ENCODE data around the gene GJD4. TPM values are rescaled to one million over a fixed set of nuclear protein-coding genes. Genes with fewer than 3 reads are reported as not detected.
A peak's percentile ranks its signal among the peaks of the same experiment; 100 is the strongest.

The GJD4 gene
- total RNA-seq, 1 donor from 2014 or later = not detected

- ATAC-seq = no peak
- DNase-seq = no peak
- intact Hi-C loops (cut with DNase I) = no loop called here
- no peaks in the 10 kb centered on the region for H3K36me3 ChIP-seq
- H3K4me1 ChIP-seq = peaks cover 6% of the 10 kb centered on the region
- no peak overlapping the region for H3K27ac ChIP-seq
- no peak for TF ChIP-seq CTCF (IDR thresholded peaks at IDR 0.05)
- peak overlapping the region; percentile 52 for H3K4me3 ChIP-seq
- H3K9me3 ChIP-seq = no peaks in the 10 kb centered on the region
- peaks cover 32% of the 10 kb centered on the region for H3K27me3 ChIP-seq (ENCODE audit: low read depth)
Observed at GRCh38 chr10:35608328-35608672, 3.2 kb downstream of the GJD4 start.

DNA sequence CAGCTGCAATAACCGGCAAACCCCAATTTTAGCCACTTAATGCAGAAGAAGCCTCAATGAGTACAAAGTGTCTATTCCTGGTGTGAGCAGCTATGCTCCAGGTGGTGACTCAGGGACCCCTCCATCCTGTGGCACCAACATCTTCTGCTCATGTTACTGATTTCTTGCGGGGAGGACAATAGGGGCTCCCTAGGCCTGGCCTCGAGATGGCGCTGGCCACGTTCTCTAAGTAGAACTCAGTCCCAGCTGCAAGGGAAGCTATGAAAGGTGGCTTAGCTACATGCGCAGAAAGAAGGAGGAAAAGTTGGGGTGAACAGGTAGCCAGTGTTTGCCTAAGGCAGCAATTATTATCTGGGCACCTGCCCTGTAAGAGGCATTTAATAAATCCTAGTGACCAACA is 6.6 kb downstream of the GJD4 start:
- TF ChIP-seq CTCF (IDR thresholded peaks at IDR 0.05) = no peak
- no peak overlapping the region for H3K4me3 ChIP-seq
- intact Hi-C loops (cut with DNase I) = no loop called here
- H3K9me3 ChIP-seq = no peaks in the 10 kb centered on the region
- no peaks in the 10 kb centered on the region for H3K36me3 ChIP-seq
- H3K27ac ChIP-seq = no peak overlapping the region
- DNase-seq (no peak), ATAC-seq (no peak)
- peaks cover 6% of the 10 kb centered on the region for H3K4me1 ChIP-seq
- H3K27me3 ChIP-seq (ENCODE audit: low read depth) = peaks cover 32% of the 10 kb centered on the region

DNA sequence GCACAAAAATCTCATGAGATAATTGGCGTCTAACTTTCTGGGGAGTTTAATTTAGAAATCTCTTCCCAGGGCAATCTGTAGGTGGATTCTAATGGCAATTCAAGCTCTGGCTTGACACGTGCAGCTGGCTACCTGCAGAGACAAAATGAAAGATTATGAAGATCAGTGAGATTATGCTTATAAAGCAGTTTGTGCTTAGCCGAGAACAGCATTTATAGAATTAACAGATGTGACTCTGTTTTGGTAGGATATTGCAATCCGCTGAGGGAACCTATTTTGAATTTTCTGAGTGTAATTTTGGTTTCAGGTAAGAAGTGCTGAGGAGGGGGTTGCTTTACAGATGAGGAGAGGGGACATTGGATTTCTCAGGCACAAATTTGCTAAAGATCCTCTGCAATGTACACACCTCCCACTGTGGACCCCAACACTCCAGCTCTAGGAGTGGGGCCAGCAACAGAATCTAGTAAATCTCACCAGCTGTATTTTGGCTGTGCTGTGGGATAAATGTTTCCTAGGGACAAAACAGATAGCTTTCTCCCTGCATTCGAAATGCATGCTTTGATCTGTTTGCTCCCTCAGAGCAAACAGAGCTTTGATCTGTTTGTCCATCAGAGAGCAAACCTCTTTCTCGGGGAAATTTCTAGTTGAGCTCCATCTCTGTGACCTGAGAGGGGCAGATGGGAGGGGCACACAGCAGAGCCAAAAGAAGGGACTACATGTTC is 7.4 kb downstream of the GJD4 start:
- Histone ChIP-seq H3K9me3 (no peaks in the 10 kb centered on the region), H3K36me3 (no peaks in the 10 kb centered on the region), H3K27me3 (ENCODE audit: low read depth) (peaks cover 27% of the 10 kb centered on the region), H3K4me3 (no peak overlapping the region), H3K27ac (no peak overlapping the region), H3K4me1 (peaks cover 6% of the 10 kb centered on the region)
- DNase-seq (no peak), ATAC-seq (no peak)
- intact Hi-C loops (cut with DNase I) = no loop called here
- no peak for TF ChIP-seq CTCF (IDR thresholded peaks at IDR 0.05)

DNA sequence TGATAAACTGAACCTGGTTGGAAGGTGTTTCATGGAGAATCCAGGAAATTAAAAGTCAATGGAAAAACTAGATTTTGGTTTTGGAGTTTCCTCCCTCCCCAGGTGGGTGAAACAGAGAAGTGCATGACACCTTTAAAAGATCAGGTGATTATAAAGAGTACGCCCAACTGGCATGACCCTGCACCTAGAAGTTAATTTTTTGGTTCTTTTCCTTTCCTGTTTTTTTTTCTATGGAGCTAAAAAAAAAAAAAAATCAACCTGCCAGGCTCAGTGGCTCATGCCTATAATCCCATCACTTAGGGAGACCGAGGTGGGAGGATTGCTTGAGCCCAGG is 7.9 kb downstream of the GJD4 start:
- ATAC-seq (no peak), DNase-seq (no peak)
- peaks cover 22% of the 10 kb centered on the region for H3K27me3 ChIP-seq (ENCODE audit: low read depth)
- TF ChIP-seq CTCF (IDR thresholded peaks at IDR 0.05) = no peak
- H3K9me3 ChIP-seq = no peaks in the 10 kb centered on the region
- no peaks in the 10 kb centered on the region for H3K36me3 ChIP-seq
- no peak overlapping the region for H3K4me3 ChIP-seq
- no peak overlapping the region for H3K27ac ChIP-seq
- intact Hi-C loops (cut with DNase I) = no loop called here
- peaks cover 2% of the 10 kb centered on the region for H3K4me1 ChIP-seq

- peak; percentile 29 for TF ChIP-seq CTCF (IDR thresholded peaks at IDR 0.05)
- H3K9me3 ChIP-seq = no peaks in the 10 kb centered on the region
- no peaks in the 10 kb centered on the region for H3K4me1 ChIP-seq
- no peak overlapping the region for H3K27ac ChIP-seq
- intact Hi-C loops (cut with DNase I) = no loop called here
- no peak overlapping the region for H3K4me3 ChIP-seq
- no peak for ATAC-seq
- peaks cover 15% of the 10 kb centered on the region for H3K27me3 ChIP-seq (ENCODE audit: low read depth)
- DNase-seq = no peak
- no peaks in the 10 kb centered on the region for H3K36me3 ChIP-seq
Observed at GRCh38 chr10:35613597-35614226, 8.6 kb downstream of the GJD4 start.

All from lower lobe of right lung (tissue), 2 donors.